HepG2 (cell line): ENCODE results near the gene COMMD4. TPM values are rescaled to one million over a fixed set of nuclear protein-coding genes. Genes with fewer than 3 reads are reported as not detected.

Source experiments
- ATAD3A ChIP-seq: sonication (generic); formaldehyde crosslinking; IDR thresholded peaks from 2 replicates; pipeline ENCODE4 v1.4.0; 2020; ENCODE audit warnings: missing genetic modification reagents
- EEA1 ChIP-seq: sonication (generic); formaldehyde crosslinking; IDR thresholded peaks from 2 replicates; pipeline ENCODE4 v1.5.1; 2020; ENCODE audit warnings: mild to moderate bottlenecking, missing genetic modification reagents, borderline replicate concordance
- HNF1A ChIP-seq, 2 experiments: sonication (generic) in 1 of 2; formaldehyde crosslinking in 1 of 2; IDR thresholded peaks; 2 replicates each; pipeline versions ENCODE4 v1.4.0 to v1.6.1; 2016 to 2020; ENCODE audit warnings: borderline replicate concordance in 1 of 2, low read depth in 1 of 2, mild to moderate bottlenecking in 1 of 2, missing genetic modification reagents in 1 of 2
- NR2F2 ChIP-seq: IDR thresholded peaks from 2 replicates; pipeline ENCODE4 v1.6.1; 2012; ENCODE audit warnings: low read depth, inconsistent platforms, borderline replicate concordance
- NR3C1 ChIP-seq: sonication (generic); formaldehyde crosslinking; IDR thresholded peaks from 2 replicates; pipeline ENCODE4 v1.4.0; 2020; ENCODE audit warnings: missing genetic modification reagents
- PRDM4 ChIP-seq: sonication (generic); formaldehyde crosslinking; IDR thresholded peaks from 2 replicates; pipeline ENCODE4 v1.9.0; 2021; ENCODE audit warnings: missing genetic modification reagents, borderline replicate concordance
- THRA ChIP-seq: sonication (generic); formaldehyde crosslinking; IDR thresholded peaks from 2 replicates; pipeline ENCODE4 v1.4.0; 2020; ENCODE audit warnings: missing genetic modification reagents, borderline replicate concordance
- U2AF2 ChIP-seq: fragments of 200-400 bp; formaldehyde crosslinking; IDR thresholded peaks from 2 replicates; pipeline ENCODE4 v1.6.1; 2017; ENCODE audit warnings: low read depth, mild to moderate bottlenecking, low read length
- ZBTB14 ChIP-seq: sonication (generic); formaldehyde crosslinking; IDR thresholded peaks from 2 replicates; pipeline ENCODE4 v1.4.0; 2020; ENCODE audit warnings: missing genetic modification reagents
- ZFP1 ChIP-seq: IDR thresholded peaks from 2 replicates; pipeline ENCODE4 v1.6.1; 2016
- ZKSCAN1 ChIP-seq: fragments of 150-350 bp; IDR thresholded peaks from 2 replicates; pipeline ENCODE4 v1.6.1; 2014; ENCODE audit warnings: low read length
- ZNF10 ChIP-seq: sonication (generic); formaldehyde crosslinking; IDR thresholded peaks from 2 replicates; pipeline ENCODE4 v1.4.0; 2020; ENCODE audit warnings: mild to moderate bottlenecking, low read depth, missing genetic modification reagents, borderline replicate concordance
- ZNF124 ChIP-seq: sonication (generic); formaldehyde crosslinking; IDR thresholded peaks from 2 replicates; pipeline ENCODE4 v1.4.0; 2020; ENCODE audit warnings: missing genetic modification reagents
- ZNF3 ChIP-seq: IDR thresholded peaks from 2 replicates; pipeline ENCODE4 v1.7.0; 2017; ENCODE audit warnings: inconsistent platforms
- ZNF326 ChIP-seq: sonication (generic); formaldehyde crosslinking; IDR thresholded peaks from 2 replicates; pipeline ENCODE4 v1.4.0; 2020; ENCODE audit warnings: missing genetic modification reagents, borderline replicate concordance
- ZNF335 ChIP-seq: sonication (generic); formaldehyde crosslinking; IDR thresholded peaks from 2 replicates; pipeline ENCODE4 v1.4.0; 2020; ENCODE audit warnings: missing genetic modification reagents
- ZNF550 ChIP-seq: sonication (generic); formaldehyde crosslinking; IDR thresholded peaks from 2 replicates; pipeline ENCODE4 v1.4.0; 2020; ENCODE audit warnings: mild to moderate bottlenecking, missing genetic modification reagents, borderline replicate concordance
- ZNF580 ChIP-seq: IDR thresholded peaks from 2 replicates; pipeline ENCODE4 v1.6.1; 2016; ENCODE audit warnings: low read depth, borderline replicate concordance
- polyA plus RNA-seq, 8 experiments: library from polyadenylated mRNA; depleted of rRNA in 3 of 8; stranded (reverse) in 7 of 8; unstranded in 1 of 8; fragments of >200 nt; fragmentation: Illumina TruSeq in 4 of 8; extraction: Trizol in 4 of 8; gene quantifications; 2 replicates each; pipeline versions ENCODE4 v1.2.1 to v1.2.3, GENCODE V29; 2011 to 2016; ENCODE audit warnings: low read depth in 4 of 8, missing spikeins in 1 of 8, mixed read lengths in 1 of 8; ENCODE audit not compliant: insufficient read depth in 1 of 8
- total RNA-seq, 5 experiments: library from RNA; depleted of rRNA; stranded (reverse); fragments of >200 nt; fragmentation: Illumina TruSeq; extraction: Trizol; gene quantifications; 2 replicates each; pipeline ENCODE4 v1.2.3, GENCODE V29; 2016; ENCODE audit warnings: low read depth in 1 of 5

COMMD4 gene
- total and polyA plus RNA-seq, 2 of the 13 experiments (the other 11 are each of a cell fraction or from before 2014, with no cell fraction given), result 45.8 to 89.9 TPM

GRCh38 chr15:75347222-75348033 lies 11.6 kb downstream of the COMMD4 start (continued):
- no peak for TF ChIP-seq ZNF10 (CRISPR knock-in tag)
- TF ChIP-seq ZKSCAN1, result no peak
- no peak for TF ChIP-seq PRDM4
- no peak for TF ChIP-seq ZNF326 (CRISPR knock-in tag)
- no peak for TF ChIP-seq U2AF2
- TF ChIP-seq ZNF124 (CRISPR knock-in tag), result no peak
- TF ChIP-seq ATAD3A (CRISPR knock-in tag), result no peak
- TF ChIP-seq THRA (CRISPR knock-in tag), result no peak
- TF ChIP-seq NR3C1 (CRISPR knock-in tag), result no peak
- no peak for TF ChIP-seq NR2F2
- no peak for TF ChIP-seq ZFP1 (CRISPR knock-in tag)
- 0 out of 2 replicates have a peak, but pooled peaks have one; percentile 36 for TF ChIP-seq ZNF335 (CRISPR knock-in tag)
- no peak for TF ChIP-seq HNF1A (IDR thresholded peaks at IDR 0.05; ENCODE audit: low read depth)
- TF ChIP-seq HNF1A (CRISPR knock-in tag; IDR thresholded peaks at IDR 0.05; ENCODE audit: borderline replicate concordance), result no peak
- TF ChIP-seq ZNF550 (CRISPR knock-in tag), result no peak
- no peak for TF ChIP-seq ZNF580 (CRISPR knock-in tag)
- no peak for TF ChIP-seq ZNF3 (CRISPR knock-in tag)
- no peak for TF ChIP-seq EEA1 (CRISPR knock-in tag)
- peak; percentile 66 for TF ChIP-seq ZBTB14 (CRISPR knock-in tag)
